Tibial artery (tissue), 4 donors: ENCODE results near the gene SPACA7.

Experiments
- DNase-seq, 2 donors: peaks; one replicate each; pipeline ENCODE4 v3.0.0-alpha.2; 2019
- H3K27ac ChIP-seq, 2 donors: fragments of 200-600 bp; sonication (generic) in 1 of 2; 1 replicate in 1 of 2; 2 replicates in 1 of 2; pipeline ENCODE4 v1.5.1; 2018 to 2019; ENCODE audit warnings: mild to moderate bottlenecking in 1 of 2
- H3K27me3 ChIP-seq, 2 donors: fragments of 200-600 bp; sonication (generic) in 1 of 2; one replicate each; pipeline versions ENCODE4 v1.5.1 to v1.6.0; 2016 to 2019
- H3K36me3 ChIP-seq, 3 donors: fragments of 200-600 bp; sonication (generic) in 2 of 3; one replicate each; pipeline ENCODE4 v1.5.1; 2016 to 2019; ENCODE audit warnings: mild to moderate bottlenecking in 2 of 3
- H3K4me1 ChIP-seq, 4 donors: fragments of 200-600 bp; sonication (generic) in 2 of 4; 1 replicate in 3 of 4; 2 replicates in 1 of 4; pipeline ENCODE4 v1.5.1; 2016 to 2019
- H3K4me3 ChIP-seq, 2 donors: fragments of 200-600 bp; sonication (generic) in 1 of 2; 1 replicate in 1 of 2; 2 replicates in 1 of 2; pipeline ENCODE4 v1.5.1; 2018 to 2019; ENCODE audit warnings: mild to moderate bottlenecking in 2 of 2
- H3K9me3 ChIP-seq, 3 donors: fragments of 200-600 bp; sonication (generic) in 1 of 3; one replicate each; pipeline ENCODE4 v1.5.1; 2016 to 2019
- intact Hi-C: fragments of 100-400 bp; cut with DNase I; formaldehyde crosslinking; loops from one replicate; pipeline ENCODE4 v1.15.0; 2023; ENCODE audit warnings: low total_unique reads
- TF ChIP-seq, protein P1 (sequence below), 2 experiments: fragments of 200-600 bp in 1 of 2; fragments of 450-650 bp in 1 of 2; IDR thresholded peaks; one replicate each; pipeline ENCODE4 v1.5.1; 2017 to 2019; ENCODE audit warnings: antibody characterized with exemption in 2 of 2, mild to moderate bottlenecking in 1 of 2, moderate library complexity in 1 of 2

The SPACA7 gene

DNA sequence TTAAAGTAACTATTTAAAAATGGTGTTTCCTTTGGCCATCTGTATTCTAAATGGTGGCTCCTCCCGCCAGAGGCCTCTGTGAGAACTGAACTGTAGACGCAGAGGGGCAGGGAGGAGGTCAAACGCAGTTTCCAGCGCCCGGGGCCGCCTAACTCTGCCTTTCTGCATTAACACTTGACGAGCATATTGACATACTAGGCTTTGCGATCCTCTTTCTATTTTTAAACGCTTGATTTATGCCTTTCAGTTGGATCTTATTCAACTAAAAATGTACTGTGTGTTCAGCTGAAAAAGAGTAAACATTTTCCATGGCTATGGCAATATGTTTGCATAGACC lies 74.7 kb downstream of the SPACA7 start:
- H3K27ac ChIP-seq: no peak overlapping the region
- H3K36me3 ChIP-seq: no peaks in the 10 kb centered on the region
- peaks cover 0 to 5% (median 0%) of the 10 kb centered on the region in 4 donors for H3K4me1 ChIP-seq
- TF ChIP-seq, protein P1, sequence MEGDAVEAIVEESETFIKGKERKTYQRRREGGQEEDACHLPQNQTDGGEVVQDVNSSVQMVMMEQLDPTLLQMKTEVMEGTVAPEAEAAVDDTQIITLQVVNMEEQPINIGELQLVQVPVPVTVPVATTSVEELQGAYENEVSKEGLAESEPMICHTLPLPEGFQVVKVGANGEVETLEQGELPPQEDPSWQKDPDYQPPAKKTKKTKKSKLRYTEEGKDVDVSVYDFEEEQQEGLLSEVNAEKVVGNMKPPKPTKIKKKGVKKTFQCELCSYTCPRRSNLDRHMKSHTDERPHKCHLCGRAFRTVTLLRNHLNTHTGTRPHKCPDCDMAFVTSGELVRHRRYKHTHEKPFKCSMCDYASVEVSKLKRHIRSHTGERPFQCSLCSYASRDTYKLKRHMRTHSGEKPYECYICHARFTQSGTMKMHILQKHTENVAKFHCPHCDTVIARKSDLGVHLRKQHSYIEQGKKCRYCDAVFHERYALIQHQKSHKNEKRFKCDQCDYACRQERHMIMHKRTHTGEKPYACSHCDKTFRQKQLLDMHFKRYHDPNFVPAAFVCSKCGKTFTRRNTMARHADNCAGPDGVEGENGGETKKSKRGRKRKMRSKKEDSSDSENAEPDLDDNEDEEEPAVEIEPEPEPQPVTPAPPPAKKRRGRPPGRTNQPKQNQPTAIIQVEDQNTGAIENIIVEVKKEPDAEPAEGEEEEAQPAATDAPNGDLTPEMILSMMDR (IDR thresholded peaks at IDR 0.05): no peak
- intact Hi-C loops: no loop called here
- H3K4me3 ChIP-seq: no peak overlapping the region
- H3K9me3 ChIP-seq: peaks cover 0 to under 1% (median 0%) of the 10 kb centered on the region in 3 donors
- peak; percentile 11 to 31 for DNase-seq
- H3K27me3 ChIP-seq: peaks cover 0 to 3% of the 10 kb centered on the region in 2 donors

DNA sequence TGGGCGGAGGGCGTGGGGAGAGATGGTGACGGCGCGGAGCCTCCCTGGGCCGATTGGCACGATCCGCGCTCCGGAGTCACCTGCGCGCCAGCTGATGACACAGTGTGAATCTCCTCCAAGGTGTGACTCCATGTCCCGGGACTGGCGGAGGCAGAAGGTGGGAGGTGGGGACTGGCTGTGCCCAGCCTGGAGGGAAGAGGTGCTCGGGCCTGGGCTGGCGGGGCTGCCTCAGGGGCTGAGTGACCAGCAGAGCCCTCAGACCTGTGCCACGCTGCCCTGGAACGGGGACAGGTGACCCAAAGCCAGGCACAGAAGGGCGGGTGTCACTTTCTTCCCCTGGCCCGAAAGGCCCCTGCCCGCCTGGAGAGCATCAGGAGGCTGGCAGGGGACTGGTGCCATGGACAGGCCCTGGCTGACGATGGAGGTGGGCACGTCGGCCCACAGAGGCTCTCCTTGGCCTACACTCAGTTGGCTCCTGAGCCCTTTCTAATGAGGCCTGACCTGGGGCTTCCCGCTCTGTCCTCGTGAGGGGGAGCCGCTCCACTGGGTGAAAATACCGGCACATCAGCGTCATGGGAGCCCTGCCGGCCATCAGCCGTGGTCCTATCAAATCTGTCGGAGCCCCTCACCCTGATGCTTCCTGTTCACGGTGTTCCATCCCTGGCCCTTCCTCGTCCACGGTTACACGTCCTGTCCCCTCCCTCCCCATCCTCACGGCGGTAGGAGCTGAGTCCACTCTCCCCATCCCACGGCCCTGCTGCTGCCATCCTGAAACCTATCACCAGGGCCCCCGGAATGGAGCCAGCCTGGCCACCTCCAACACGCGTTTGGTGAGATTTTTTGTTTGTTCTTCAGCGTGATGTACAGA lies 75.6 kb downstream of the SPACA7 start:
- Histone ChIP-seq H3K4me3 (no peak overlapping the region), H3K27ac (no peak overlapping the region), H3K27me3 (no peaks in the 10 kb centered on the region), H3K36me3 (no peaks in the 10 kb centered on the region), H3K9me3 (peaks cover 0 to 3% (median 0%) of the 10 kb centered on the region in 3 donors), H3K4me1 (peaks cover 0 to 5% (median 0%) of the 10 kb centered on the region in 4 donors)
- intact Hi-C loops: no loop called here
- peak in 1 of 2 donors; percentile 57 for DNase-seq
- TF ChIP-seq, protein P1 (IDR thresholded peaks at IDR 0.05): no peak

- Histone ChIP-seq H3K4me3 (no peak overlapping the region), H3K4me1 (peaks cover 0 to 5% (median 0%) of the 10 kb centered on the region in 4 donors), H3K9me3 (peaks cover 0 to 3% (median 0%) of the 10 kb centered on the region in 3 donors), H3K27me3 (no peaks in the 10 kb centered on the region), H3K27ac (no peak overlapping the region), H3K36me3 (no peaks in the 10 kb centered on the region)
- intact Hi-C loops: no loop called here
- TF ChIP-seq, protein P1 (IDR thresholded peaks at IDR 0.05): no peak
- peak in 1 of 2 donors; percentile 63 for DNase-seq
These were observed 76.4 kb downstream of the SPACA7 start for GRCh38 chr13:112452380-112453206.

- intact Hi-C loops: no loop called here
- Histone ChIP-seq H3K36me3 (no peaks in the 10 kb centered on the region), H3K27ac (no peak overlapping the region), H3K9me3 (peaks cover 0 to 3% (median 0%) of the 10 kb centered on the region in 3 donors), H3K4me3 (no peak overlapping the region), H3K4me1 (peaks cover 0 to 5% (median 0%) of the 10 kb centered on the region in 4 donors), H3K27me3 (no peaks in the 10 kb centered on the region)
- TF ChIP-seq, protein P1 (IDR thresholded peaks at IDR 0.05): no peak
- DNase-seq: no peak
These were observed 77.2 kb downstream of the SPACA7 start for GRCh38 chr13:112453207-112453829.

- peak in 1 of 2 donors; percentile 51 for DNase-seq
- peaks cover 0 to 5% (median 0%) of the 10 kb centered on the region in 4 donors for H3K4me1 ChIP-seq
- no peak overlapping the region for H3K27ac ChIP-seq
- intact Hi-C loops: no loop called here
- no peaks in the 10 kb centered on the region for H3K36me3 ChIP-seq
- H3K9me3 ChIP-seq: peaks cover 0 to 3% (median 0%) of the 10 kb centered on the region in 3 donors
- no peaks in the 10 kb centered on the region for H3K27me3 ChIP-seq
- H3K4me3 ChIP-seq: no peak overlapping the region
- TF ChIP-seq, protein P1 (IDR thresholded peaks at IDR 0.05): no peak
These were observed 77.9 kb downstream of the SPACA7 start for GRCh38 chr13:112453874-112454647.
